OCI-LY1 (cell line): ENCODE measurements around the gene CCDC63.

Experiments
- EZH2 ChIP-seq: fragments of 200-600 bp; sonication (generic), shearing (Covaris generic); IDR thresholded peaks from 2 replicates; pipeline ENCODE4 v1.8.0; 2017; ENCODE audit warnings: borderline replicate concordance, mixed run types, mild to moderate bottlenecking, antibody characterized with exemption, low read length, moderate library complexity, mixed read lengths
- TF ChIP-seq, protein P1 (sequence below): fragments of 200-600 bp; sonication (generic), shearing (Covaris generic); IDR thresholded peaks from 2 replicates; pipeline ENCODE4 v1.5.1; 2017; ENCODE audit warnings: mild to moderate bottlenecking, antibody characterized with exemption, low read length, moderate library complexity, mixed read lengths

DNA sequence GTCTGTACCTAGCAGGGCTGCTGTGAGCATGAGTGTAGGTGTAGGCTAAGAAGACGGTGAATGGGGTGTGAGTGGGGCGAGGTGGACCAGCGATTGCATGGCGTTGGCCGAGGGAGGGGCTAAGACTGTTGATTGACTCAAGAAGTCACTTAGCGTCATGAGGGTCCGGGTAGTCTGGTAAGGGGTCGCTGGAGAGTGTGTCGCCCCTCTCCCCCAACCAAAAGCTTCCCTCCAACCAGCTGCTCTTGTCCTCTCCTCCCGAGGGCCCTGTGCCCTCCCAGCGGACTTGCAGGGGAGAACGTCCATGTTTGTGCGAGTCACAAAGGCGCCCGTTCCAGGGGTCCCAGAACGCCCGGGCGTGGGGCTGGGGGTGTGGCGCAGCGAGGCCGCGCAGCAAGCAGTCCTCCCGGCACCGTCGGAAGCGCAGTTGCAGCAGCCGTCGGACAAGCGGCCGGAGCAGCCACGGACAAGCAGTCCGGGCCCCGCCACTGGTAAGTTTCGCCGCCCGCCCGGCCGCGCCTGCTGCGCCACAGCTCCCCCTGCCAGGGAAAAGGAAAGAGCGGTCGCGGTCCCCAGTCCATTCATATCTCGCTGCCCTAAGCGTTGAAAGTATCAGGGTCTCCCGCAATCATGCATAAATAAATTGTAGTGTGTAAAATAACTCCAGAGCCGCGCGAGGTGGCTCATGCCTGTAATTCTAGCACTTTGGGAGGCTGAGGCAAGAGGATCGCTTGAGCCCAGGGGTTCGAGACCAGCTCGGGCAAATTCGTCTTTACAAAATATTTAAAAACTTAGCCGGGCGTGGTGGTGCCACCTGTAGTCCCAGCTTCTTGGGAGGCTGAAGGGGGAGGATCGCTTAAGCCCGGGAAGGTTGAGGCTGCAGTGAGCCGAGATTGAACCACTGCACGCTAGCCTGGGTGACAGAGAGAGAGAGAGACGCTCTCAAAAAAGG, at the start of gene CCDC63:
- TF ChIP-seq, protein P1, sequence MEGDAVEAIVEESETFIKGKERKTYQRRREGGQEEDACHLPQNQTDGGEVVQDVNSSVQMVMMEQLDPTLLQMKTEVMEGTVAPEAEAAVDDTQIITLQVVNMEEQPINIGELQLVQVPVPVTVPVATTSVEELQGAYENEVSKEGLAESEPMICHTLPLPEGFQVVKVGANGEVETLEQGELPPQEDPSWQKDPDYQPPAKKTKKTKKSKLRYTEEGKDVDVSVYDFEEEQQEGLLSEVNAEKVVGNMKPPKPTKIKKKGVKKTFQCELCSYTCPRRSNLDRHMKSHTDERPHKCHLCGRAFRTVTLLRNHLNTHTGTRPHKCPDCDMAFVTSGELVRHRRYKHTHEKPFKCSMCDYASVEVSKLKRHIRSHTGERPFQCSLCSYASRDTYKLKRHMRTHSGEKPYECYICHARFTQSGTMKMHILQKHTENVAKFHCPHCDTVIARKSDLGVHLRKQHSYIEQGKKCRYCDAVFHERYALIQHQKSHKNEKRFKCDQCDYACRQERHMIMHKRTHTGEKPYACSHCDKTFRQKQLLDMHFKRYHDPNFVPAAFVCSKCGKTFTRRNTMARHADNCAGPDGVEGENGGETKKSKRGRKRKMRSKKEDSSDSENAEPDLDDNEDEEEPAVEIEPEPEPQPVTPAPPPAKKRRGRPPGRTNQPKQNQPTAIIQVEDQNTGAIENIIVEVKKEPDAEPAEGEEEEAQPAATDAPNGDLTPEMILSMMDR = peak; percentile 30; the same call in 1 of the 2 replicates
- no peak for TF ChIP-seq EZH2
